Measurements from ENCODE around the gene NOTCH1.

Gene NOTCH1

DNA sequence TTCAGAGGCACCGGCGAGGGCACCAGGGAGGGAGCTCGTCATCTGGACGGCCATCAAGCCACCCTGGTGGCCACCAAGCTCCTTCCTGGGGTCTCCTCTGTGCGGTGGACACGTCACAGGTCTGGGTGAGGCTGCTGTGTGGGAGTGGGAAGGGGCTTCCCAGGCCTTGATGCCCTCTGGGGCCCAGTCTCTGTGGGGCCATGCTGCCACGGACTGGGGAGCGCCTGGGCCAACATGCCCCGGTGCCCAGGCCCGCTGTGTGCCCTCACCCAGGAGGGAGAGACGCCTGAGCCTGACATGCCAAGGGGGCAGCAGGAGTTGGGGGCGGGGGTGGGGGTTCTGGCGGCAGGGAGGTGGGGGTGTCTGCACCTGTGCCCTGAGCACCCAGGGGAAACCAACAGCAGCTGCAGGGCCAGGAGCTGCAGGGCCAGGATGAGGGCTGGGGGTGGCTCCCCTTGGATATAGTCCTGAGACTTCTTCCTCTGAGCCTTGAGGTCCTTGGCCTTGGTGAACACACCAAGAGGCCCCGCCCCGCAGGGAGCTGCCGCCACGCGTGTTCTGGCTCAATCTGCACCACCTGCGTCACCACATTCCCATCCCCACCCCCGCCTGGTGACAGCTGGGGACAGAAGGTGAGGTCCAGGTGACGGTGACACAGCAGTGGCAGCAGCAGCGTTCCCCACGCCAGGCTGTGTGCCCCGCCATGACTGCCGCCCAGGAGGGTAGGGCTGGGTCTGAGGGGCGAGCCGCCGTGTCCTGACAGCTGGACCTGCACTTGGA lies 47.7 kb downstream of the NOTCH1 start:
- DNase-seq: no peak

GRCh38 chr9:136496801-136497620 lies 48.8 kb downstream of the NOTCH1 start:
- no peak for DNase-seq

DNA sequence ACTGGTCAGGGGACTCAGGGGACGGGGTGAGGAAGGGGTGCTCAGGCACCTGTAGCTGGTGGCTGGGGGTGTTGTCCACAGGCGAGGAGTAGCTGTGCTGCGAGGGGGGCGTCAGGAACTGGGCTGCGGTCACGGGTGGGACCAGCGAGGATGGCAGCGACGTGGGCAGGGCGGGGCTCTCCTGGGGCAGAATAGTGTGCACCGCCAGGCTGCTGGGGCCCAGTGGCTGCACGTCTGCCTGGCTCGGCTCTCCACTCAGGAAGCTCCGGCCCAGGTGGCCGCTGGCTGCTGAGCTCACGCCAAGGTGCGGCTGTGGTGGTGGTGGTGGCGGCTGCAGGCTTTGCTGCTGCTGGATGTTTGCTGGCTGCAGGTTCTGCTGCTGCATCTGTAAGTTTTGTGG lies 49.7 kb downstream of the NOTCH1 start:
- no peak for DNase-seq

GRCh38 chr9:136495238-136495800 lies 50.5 kb downstream of the NOTCH1 start:
- DNase-seq: no peak

GRCh38 chr9:136494531-136495215 lies 51.2 kb downstream of the NOTCH1 start:
- DNase-seq: no peak

GRCh38 chr9:136494012-136494411 lies 51.8 kb downstream of the NOTCH1 start:
- DNase-seq: no peak

DNA sequence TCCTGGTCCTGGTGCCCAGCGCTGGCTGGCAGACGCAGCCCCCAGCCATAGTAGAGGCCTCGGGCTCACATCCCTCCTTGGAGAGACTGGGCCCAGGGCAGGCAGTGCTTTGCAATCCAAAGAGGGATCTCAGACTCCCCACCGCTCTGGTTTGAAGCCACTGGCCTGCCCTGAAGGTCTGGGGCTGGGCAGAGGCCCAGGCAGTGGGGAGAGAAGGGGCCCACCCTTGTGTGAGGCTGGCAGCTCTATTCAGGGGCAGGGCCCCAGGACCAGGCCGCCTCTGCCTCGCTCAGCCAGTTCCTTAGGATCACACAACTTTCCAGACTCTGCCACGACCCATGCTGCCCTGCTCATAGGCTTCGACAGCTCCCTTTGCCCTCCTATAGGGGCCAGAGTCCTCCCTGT lies 52.3 kb downstream of the NOTCH1 start:
- DNase-seq: no peak

- DNase-seq: no peak
Observed at GRCh38 chr9:136492978-136493522, 52.8 kb downstream of the NOTCH1 start.

DNA sequence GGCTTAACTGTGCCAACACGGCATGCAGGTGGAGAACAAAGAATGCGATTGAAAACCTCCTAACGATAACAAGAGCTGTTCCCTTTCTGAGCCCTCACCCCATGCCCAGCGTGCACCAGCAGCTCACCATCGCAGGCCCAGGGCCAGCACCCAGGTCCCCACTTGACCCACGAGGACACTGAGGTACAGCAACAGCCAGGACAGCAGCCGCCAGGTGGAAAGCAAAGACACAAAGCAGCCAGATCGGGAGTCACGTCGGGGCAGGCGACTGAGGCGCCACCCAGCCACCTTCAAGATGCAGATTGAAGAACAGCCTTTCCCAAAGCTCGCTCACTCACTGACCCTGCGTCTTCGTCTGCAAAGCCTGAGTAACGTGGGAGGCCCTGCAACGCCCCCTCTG lies 56.1 kb downstream of the NOTCH1 start:
- no peak for DNase-seq

- peak; percentile 16 to 33 for DNase-seq
Observed at GRCh38 chr9:136488247-136489214, 57.3 kb downstream of the NOTCH1 start.

GRCh38 chr9:136487672-136488071 lies 58.2 kb downstream of the NOTCH1 start:
- no peak for DNase-seq

DNA sequence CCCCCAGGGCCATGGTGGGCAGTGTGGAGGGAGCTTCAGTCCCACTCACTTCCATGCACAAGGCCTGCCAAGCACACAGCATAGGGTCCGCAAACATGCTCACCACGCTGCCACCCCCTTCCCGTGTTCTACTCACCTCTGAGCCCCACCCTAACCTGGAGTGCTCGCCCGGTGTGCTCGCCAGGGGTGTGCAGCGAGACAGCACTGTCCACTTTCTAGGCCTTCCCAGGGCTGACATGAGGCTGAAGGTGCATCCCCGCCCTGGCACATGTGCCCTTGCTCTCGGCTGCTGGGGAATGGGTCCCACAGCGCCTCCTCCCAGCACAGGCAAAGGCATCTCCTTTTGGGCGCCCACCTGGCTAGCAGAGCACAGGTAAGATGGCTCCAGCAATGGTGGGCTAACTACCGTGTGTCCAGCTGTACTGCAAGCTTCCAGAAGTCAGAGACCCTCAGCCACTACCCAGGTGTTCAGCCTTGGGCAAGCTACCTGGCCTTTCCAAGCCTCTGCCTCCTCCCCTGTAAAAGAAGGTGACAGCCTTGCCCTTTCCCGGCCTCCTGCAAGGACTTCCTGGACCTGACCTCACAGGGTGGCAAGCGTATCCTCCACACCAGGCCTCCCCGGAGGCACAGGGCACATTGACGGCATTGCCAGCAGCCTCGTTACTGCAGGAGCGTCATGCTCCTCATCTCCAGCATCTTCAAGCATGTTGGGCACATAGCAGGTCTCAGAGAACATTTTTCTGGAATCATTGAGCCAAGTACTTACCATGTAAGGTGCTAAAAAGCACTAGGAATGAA lies 58.8 kb downstream of the NOTCH1 start:
- no peak for DNase-seq

GRCh38 chr9:136486131-136486530 lies 59.7 kb downstream of the NOTCH1 start:
- DNase-seq: no peak

DNA sequence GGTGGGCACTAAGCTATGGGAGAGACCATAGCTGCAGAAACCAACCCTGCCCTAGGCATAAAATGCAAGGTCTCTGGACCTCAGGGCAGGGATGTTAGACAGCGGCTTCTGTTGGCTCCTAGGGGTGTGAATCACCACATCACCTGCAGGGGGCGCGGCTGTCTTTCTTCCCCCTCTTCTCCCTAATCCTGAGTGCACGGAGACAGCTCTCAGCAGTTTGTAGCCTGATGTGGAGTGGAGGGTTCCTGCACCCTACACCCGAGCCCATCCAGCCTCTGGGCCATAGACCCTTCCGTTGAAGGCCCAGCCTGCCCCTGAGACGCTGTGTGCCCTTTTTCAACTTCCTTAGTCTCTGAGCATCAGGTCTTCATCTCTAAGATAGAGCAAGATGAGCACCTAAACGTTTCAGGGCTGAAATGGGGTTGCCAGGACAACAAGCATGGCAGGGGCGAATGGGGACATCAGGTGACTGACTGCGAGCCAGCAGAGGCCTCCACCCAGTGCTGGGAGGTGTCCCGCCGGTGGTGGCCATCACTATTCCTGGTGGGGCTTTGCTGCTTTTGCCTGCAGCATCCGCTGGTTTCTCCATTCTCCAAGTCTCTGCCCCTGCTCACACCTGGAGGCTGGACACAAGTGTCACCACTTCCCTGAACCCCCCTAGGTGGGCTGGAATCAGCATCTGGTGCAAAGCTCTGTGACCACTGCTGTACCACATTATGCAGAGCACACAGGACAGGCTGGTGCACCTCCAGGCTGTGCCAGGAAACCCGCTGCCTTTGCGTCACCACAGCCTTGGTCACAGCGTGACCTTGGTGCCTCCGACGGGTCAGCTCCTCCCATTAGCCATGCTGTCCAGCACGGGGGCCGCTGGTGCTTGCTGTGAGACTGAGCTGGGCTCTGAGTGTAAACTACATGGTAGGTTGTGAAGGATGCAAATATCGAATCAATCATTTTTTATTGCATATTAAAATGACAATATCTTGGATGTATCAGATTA lies 60.5 kb downstream of the NOTCH1 start:
- DNase-seq: peak; percentile 69 to 78

- peak in 1 of 2 experiments; percentile 57 for DNase-seq
Observed at GRCh38 chr9:136484153-136485048, 61.4 kb downstream of the NOTCH1 start.

DNA sequence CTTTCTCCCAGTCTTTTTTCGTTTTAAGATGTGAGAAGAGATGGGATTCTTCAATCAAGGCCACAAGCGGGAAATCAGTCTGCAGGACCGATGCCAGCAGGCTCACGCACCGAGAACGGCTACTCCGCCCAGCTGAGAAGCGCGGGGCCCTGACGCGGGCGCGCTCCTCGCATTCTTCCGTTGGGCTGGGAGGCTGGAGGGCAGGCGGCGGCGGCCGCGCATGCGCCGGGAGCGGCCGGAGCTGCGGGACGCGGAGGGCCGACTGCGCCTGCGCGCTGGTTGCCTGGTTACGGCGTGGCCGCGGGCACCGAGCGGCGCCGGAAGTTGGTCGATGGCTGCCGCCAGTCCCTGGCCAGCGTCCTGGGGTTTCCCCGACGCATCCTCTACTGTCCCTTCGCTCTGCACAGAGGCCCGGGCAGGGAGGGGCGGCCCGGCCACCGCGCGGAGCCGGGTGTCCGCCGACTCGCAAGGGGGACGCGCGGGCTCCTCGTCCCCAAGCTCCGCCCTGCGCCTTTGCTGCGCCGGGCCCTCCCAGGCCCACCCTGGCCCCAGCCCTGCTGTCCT lies 62.2 kb downstream of the NOTCH1 start:
- peak; percentile 83 to 88 for DNase-seq

DNA sequence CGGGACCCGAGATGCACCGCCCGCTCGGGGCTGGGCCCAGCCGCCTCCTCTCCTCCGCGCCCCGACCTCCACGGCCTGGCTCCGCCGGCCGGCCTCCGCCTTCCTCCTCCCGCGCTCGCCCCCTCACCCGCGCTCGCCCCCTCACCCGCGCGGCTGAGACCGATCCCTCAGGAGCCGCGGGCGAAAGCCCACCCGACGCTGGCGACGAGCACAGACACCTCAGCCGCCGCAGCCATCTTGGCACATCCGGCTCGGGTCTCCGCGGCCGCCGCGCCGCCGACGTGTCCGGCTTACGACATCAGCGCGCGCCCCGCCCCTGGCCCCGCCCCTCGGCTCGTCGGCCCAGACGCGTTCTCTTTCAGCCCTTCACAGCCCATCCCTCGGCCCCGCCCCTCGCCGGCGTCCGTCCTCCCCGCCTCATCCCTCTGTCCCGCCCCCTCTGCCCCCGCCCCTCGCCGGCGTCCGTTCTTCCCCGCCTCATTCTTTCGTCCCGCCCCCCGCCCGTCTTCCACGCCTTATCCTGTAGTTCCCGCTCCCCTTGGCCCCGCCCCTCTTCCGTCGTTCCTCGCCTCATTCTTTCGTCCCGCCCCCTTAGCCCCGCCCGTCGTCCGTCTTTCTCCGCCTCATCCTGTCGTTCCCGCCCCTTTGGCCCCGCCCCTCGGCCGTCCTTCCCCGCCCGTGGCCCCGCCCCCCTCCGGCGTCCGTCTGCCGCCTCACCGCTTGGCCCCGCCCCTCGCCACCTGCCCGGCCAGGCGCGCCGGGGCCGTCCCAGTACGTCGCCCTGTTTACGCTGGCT lies 62.9 kb downstream of the NOTCH1 start, which contains the start of gene SEC16A:
SEC16A (minus strand) TSS at position 248 of the 796 bp plus-strand sequence. CDS start 5,425 bp downstream, outside the sequence.
- peak; percentile 92 to 96 for DNase-seq

Measured in SHP77 (cell line).